GM12878 (cell line): ENCODE results near the gene CACNA2D1.

Source experiments
- POLR2A ChIP-seq: IDR thresholded peaks from 2 replicates; pipeline ENCODE4 v1.6.1; 2011; ENCODE audit warnings: low read depth, mild to moderate bottlenecking, low read length
- RUNX3 ChIP-seq: IDR thresholded peaks from 2 replicates; pipeline ENCODE4 v1.6.1; 2012; ENCODE audit warnings: low read length, inconsistent platforms

DNA sequence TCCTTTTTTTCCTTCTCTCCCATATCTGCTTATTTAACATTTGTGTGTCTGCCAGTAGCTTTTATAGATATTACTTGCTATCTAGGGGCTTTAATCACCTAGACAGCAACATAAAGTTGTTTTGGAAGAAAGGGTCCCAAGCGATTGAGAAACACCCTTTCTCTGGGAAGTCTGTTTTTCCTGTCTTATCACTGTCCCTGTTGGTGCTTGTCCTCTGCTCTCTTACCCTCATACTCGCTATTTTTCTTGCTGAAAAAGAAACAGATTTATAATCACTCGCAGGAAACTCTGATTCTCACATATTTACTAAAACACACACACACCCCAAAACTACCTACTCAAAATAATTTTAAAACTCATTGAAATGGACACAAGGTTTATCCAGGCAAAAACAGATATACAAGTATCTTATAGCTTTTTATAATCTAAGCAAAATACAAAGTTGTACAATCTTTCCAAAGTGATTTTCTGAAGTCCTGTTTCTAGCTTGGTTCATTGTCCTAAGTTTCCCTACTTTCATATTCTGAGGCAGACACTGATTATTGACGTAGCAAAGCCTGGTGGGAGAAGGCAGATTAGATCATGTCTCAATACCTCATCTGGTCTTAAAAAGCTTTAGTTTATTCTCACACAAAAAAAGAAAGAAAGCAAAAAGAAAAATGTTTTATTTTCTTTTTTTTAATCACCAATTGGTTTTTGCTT lies 157.3 kb downstream of the CACNA2D1 start:
- no peak for TF ChIP-seq RUNX3
- TF ChIP-seq POLR2A: no peak
